Naive thymus-derived CD4-positive, alpha-beta T cell (primary cell): ENCODE measurements around the gene PDS5A. TPM values are rescaled to one million over a fixed set of nuclear protein-coding genes. Genes with fewer than 3 reads are reported as not detected.

Experiments used
- ATAC-seq: fragments of 150-1000 bp; cut with Tn5 transposase; 2 replicates; pipeline ENCODE4 v1.10.0; 2021; ENCODE audit warnings: mild to moderate bottlenecking, moderate library complexity
- CTCF ChIA-PET: fragments of 350-600 bp; sonication (Branson Sonifier 250); formaldehyde crosslinking; loops from one replicate; lab custom pipeline; 2021; ENCODE audit warnings: antibody characterized with exemption; lab: Charles Lee
- POLR2A ChIA-PET: fragments of 350-600 bp; sonication (Branson Sonifier 250); formaldehyde crosslinking; loops from one replicate; lab custom pipeline; 2021; ENCODE audit warnings: antibody characterized with exemption, inconsistent platforms; lab: Charles Lee
- DNase-seq, 9 donors: peaks; one replicate each; pipeline versions ENCODE4 v3.0.0 to v3.0.0-alpha.2; 2020 to 2022; ENCODE audit warnings: mixed read lengths in 1 of 9
- H3K27ac ChIP-seq: one replicate; pipeline ENCODE4 v1.7.0; 2013; ENCODE audit warnings: mild to moderate bottlenecking, low read depth, low read length, moderate library complexity
- H3K27me3 ChIP-seq, 2 donors: one replicate each; pipeline ENCODE4 v1.7.0; 2013; ENCODE audit warnings: low read length in 2 of 2, mild to moderate bottlenecking in 2 of 2, moderate library complexity in 2 of 2; ENCODE audit not compliant: control insufficient read depth in 2 of 2, insufficient read depth in 2 of 2
- H3K36me3 ChIP-seq, 3 experiments: 1 replicate in 2 of 3; 2 replicates in 1 of 3; pipeline ENCODE4 v1.7.0; 2013; ENCODE audit warnings: low read length in 3 of 3, mild to moderate bottlenecking in 3 of 3, moderate library complexity in 1 of 3; ENCODE audit not compliant: insufficient read depth in 3 of 3, control insufficient read depth in 2 of 3
- H3K4me1 ChIP-seq, 2 donors: one replicate each; pipeline ENCODE4 v1.7.0; 2013; ENCODE audit warnings: low read length in 2 of 2, mild to moderate bottlenecking in 2 of 2, moderate library complexity in 1 of 2; ENCODE audit not compliant: control insufficient read depth in 2 of 2, insufficient read depth in 2 of 2
- H3K4me3 ChIP-seq: 2 replicates; pipeline ENCODE4 v1.7.0; 2013; ENCODE audit warnings: mild to moderate bottlenecking, low read length
- H3K9me3 ChIP-seq, 3 experiments: 1 replicate in 2 of 3; 2 replicates in 1 of 3; pipeline ENCODE4 v1.7.0; 2013; ENCODE audit warnings: low read length in 3 of 3; ENCODE audit not compliant: control insufficient read depth in 2 of 3
- H3K27ac Mint-ChIP-seq, 9 donors: one replicate each; pipeline ENCODE4 v1.8.0; 2020 to 2022; ENCODE audit warnings: mixed read lengths in 9 of 9, mild to moderate bottlenecking in 8 of 9, moderate library complexity in 5 of 9, inconsistent platforms in 2 of 9
- H3K27me3 Mint-ChIP-seq, 5 donors: one replicate each; pipeline ENCODE4 v1.8.0; 2021 to 2022; ENCODE audit warnings: mixed read lengths in 5 of 5, mild to moderate bottlenecking in 1 of 5
- H3K36me3 Mint-ChIP-seq, 5 donors: one replicate each; pipeline ENCODE4 v1.8.0; 2020 to 2022; ENCODE audit warnings: mixed read lengths in 5 of 5, mild to moderate bottlenecking in 3 of 5, inconsistent platforms in 1 of 5
- H3K4me1 Mint-ChIP-seq, 7 donors: one replicate each; pipeline ENCODE4 v1.8.0; 2020 to 2022; ENCODE audit warnings: mixed read lengths in 7 of 7, mild to moderate bottlenecking in 3 of 7, inconsistent platforms in 1 of 7
- H3K4me3 Mint-ChIP-seq, 10 donors: one replicate each; pipeline ENCODE4 v1.8.0; 2020 to 2022; ENCODE audit warnings: mild to moderate bottlenecking in 10 of 10, mixed read lengths in 10 of 10, moderate library complexity in 6 of 10, inconsistent platforms in 2 of 10
- H3K9me3 Mint-ChIP-seq, 11 donors: one replicate each; pipeline ENCODE4 v1.8.0; 2020 to 2022; ENCODE audit warnings: mixed read lengths in 11 of 11, mild to moderate bottlenecking in 4 of 11, inconsistent platforms in 1 of 11, moderate library complexity in 1 of 11
- intact Hi-C, 2 donors: fragments of 100-400 bp; cut with micrococcal nuclease; formaldehyde crosslinking; loops; one replicate each; pipeline ENCODE4 v1.15.1; 2023
- polyA plus RNA-seq, 2 donors: library from polyadenylated mRNA; unstranded; fragments of 300-500 nt; fragmentation: Illumina TruSeq; gene quantifications; one replicate each; pipeline ENCODE4 v1.2.3, GENCODE V29; 2021
- total RNA-seq, 6 experiments: library from RNA in 5 of 6; stranded (reverse) in 5 of 6; gene quantifications; 1 replicate in 5 of 6; 2 replicates in 1 of 6; pipeline ENCODE4 v1.2.3 and lab custom pipeline; 2021 to 2026

The PDS5A gene
- total and polyA plus RNA-seq, 7 experiments from 2014 or later = 42.8 to 102 (median 96.2) TPM

DNA sequence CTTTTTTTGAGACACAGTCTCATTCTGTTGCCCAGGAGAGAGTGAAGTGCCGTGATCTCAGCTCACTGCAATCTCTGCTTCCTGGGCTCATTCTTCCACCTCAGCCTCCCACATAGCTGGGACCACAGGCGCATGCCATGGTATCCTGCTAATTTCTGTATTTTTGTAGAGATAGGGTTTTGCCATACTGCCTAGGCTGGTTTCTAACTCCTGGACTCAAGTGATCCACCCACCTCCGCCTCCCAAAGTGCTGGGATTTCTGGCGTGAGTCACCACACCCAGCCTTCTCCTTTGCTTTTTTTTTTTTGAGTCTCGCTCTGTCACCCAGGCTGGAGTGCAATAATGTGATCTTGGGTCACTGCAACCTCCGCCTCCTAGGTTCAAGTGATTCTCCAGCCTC is 94.1 kb downstream of the PDS5A start:
- Mint-ChIP-seq H3K4me3 (no peak overlapping the region), H3K27ac (peak overlapping the region in 2 of 9 donors; percentile 34 to 78), H3K36me3 (peaks cover 23 to 66% (median 44%) of the 10 kb centered on the region in 5 donors), H3K27me3 (no peaks in the 10 kb centered on the region), H3K4me1 (peaks cover 5 to 14% (median 8%) of the 10 kb centered on the region in 7 donors), H3K9me3 (peaks cover 0 to 2% (median 0%) of the 10 kb centered on the region in 11 donors)
- no peaks in the 10 kb centered on the region for H3K9me3 ChIP-seq
- no peak overlapping the region for H3K4me3 ChIP-seq
- no peaks in the 10 kb centered on the region for H3K4me1 ChIP-seq
- intact Hi-C loops = no loop called here
- no peak for ATAC-seq
- H3K27ac ChIP-seq = no peak overlapping the region
- H3K36me3 ChIP-seq = peaks cover 5 to 60% (median 10%) of the 10 kb centered on the region in 3 experiments
- ChIA-PET POLR2A (no interaction called here), CTCF (no interaction called here)
- H3K27me3 ChIP-seq = no peaks in the 10 kb centered on the region
- DNase-seq = no peak

DNA sequence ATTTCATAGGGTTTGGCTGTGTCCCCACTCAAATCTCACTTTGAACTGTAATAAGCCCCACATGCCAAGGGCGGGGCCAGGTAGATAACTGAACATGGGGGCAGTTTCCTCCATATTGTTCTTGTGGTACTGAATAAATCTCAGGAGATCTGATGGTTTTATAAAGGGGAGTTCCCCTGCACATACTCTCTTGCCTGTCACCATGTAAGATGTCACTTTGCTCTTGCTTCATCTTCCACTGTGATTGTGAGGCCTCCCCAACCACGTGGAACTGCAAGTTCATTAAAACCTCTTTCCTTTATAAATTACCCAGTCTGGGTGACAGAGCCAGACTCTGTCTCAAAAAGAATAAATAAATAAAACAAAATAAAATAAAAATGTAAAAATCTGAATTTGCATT is 95.9 kb downstream of the PDS5A start:
- POLR2A ChIA-PET = no interaction called here
- Mint-ChIP-seq H3K4me3 (no peak overlapping the region), H3K36me3 (peaks cover 13 to 51% (median 30%) of the 10 kb centered on the region in 5 donors), H3K27ac (peak overlapping the region in 7 of 9 donors; percentile 9 to 69 (median 49)), H3K9me3 (no peaks in the 10 kb centered on the region), H3K4me1 (peaks cover 5 to 15% (median 8%) of the 10 kb centered on the region in 7 donors), H3K27me3 (no peaks in the 10 kb centered on the region)
- Histone ChIP-seq H3K27ac (no peak overlapping the region), H3K36me3 (peaks cover 7 to 53% (median 12%) of the 10 kb centered on the region in 3 experiments), H3K4me3 (no peak overlapping the region), H3K27me3 (no peaks in the 10 kb centered on the region), H3K4me1 (no peaks in the 10 kb centered on the region), H3K9me3 (no peaks in the 10 kb centered on the region)
- CTCF ChIA-PET = no interaction called here
- intact Hi-C loops = no loop called here
- ATAC-seq = no peak
- no peak for DNase-seq

DNA sequence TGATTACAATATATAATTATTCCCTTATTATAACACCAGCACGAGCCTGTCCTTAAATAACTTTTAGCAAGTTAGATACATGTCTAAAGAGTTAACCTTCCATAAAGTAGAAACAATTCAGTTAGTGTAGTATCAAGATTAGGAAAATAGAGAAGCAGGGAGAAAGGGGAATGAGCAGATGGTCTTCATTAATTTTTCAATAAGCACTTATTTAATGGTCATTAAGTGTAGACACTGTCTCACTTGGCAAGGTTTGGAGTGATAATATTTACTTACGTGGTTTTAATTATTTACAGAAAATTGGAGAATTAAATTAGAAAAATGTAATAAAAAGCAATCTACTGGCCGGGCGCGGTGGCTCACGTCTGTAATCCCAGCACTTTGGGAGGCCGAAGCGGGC is 99.7 kb downstream of the PDS5A start:
- no peak for ATAC-seq
- Mint-ChIP-seq H3K36me3 (peaks cover 8 to 43% (median 26%) of the 10 kb centered on the region in 5 donors), H3K4me1 (peaks cover 13 to 36% (median 25%) of the 10 kb centered on the region in 7 donors), H3K27me3 (no peaks in the 10 kb centered on the region), H3K9me3 (no peaks in the 10 kb centered on the region), H3K4me3 (no peak overlapping the region), H3K27ac (no peak overlapping the region)
- ChIA-PET CTCF (no interaction called here), POLR2A (no interaction called here)
- Histone ChIP-seq H3K9me3 (no peaks in the 10 kb centered on the region), H3K36me3 (peaks cover 8 to 46% (median 10%) of the 10 kb centered on the region in 3 experiments), H3K4me3 (no peak overlapping the region), H3K27me3 (no peaks in the 10 kb centered on the region), H3K27ac (no peak overlapping the region), H3K4me1 (no peaks in the 10 kb centered on the region)
- no peak for DNase-seq
- intact Hi-C loops = loop anchor here (5.0 to 10.0 kb wide), 3 partner anchors 97 to 183 kb away; partner anchors contain the start of genes PDS5A (in 2 of the 2) and UBE2K (in 1 of the 2)

DNA sequence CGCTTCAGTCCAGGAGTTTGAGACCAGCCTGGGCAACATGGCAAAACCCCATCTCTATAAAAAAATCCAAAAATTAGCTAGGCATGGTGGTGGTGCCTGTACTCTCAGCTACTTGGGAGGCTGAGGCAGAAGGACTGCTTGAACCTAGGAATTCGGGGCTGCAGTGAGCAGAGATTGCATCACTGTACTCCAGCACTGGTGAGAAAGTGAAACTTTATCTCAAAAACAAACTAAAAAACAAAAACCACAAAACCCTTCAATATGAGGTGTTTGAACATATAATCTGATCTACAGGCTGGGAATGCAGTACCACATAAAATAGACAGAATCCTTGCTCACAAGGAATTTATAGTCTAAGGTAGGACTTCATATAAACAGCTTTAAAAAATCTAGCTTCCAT is 103.9 kb downstream of the PDS5A start:
- no peak for ATAC-seq
- POLR2A ChIA-PET = interaction anchor here (0.7 kb wide), 1 partner anchor 131 kb away, joined by 3 read pairs; no protein-coding TSS in a partner anchor
- H3K4me3 Mint-ChIP-seq = peak overlapping the region in 3 of 10 donors; percentile 2 to 46 (median 14)

DNA sequence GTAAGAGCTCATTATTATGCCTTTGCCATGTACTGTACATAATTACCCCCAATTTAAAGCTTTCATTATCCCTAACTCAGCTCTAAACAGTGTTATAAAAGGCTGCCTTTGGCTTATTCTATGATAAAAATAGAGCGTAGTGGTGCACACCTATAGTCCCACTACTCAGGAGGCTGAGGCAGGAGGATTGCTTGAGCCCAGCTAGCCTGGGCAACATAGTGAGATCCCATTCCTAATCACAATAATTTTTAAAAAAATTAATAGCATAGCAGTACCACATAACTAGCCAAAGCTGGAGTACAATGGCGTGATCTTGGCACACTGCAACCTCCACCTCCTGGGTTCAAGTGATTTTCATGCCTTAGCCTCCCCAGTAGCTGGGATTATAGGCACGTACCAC is 112.4 kb downstream of the PDS5A start:
- peaks cover 0 to 7% (median 0%) of the 10 kb centered on the region in 7 donors for H3K4me1 Mint-ChIP-seq
- H3K9me3 ChIP-seq = no peaks in the 10 kb centered on the region
- H3K4me3 Mint-ChIP-seq = no peak overlapping the region
- POLR2A ChIA-PET = no interaction called here
- no peaks in the 10 kb centered on the region for H3K4me1 ChIP-seq
- H3K27me3 ChIP-seq = no peaks in the 10 kb centered on the region
- intact Hi-C loops = no loop called here
- peaks cover 2 to 28% (median 18%) of the 10 kb centered on the region in 5 donors for H3K36me3 Mint-ChIP-seq
- no peak overlapping the region for H3K27ac ChIP-seq
- ATAC-seq (no peak), DNase-seq (no peak)
- H3K27ac Mint-ChIP-seq = no peak overlapping the region
- H3K36me3 ChIP-seq = peaks cover 0 to 42% (median 17%) of the 10 kb centered on the region in 3 experiments
- H3K9me3 Mint-ChIP-seq = no peaks in the 10 kb centered on the region
- CTCF ChIA-PET = interaction anchor here (0.5 to 0.7 kb wide), 3 partner anchors 14 to 189 kb away, joined by 3 to 5 read pairs (median 3); no protein-coding TSS in a partner anchor
- no peak overlapping the region for H3K4me3 ChIP-seq
- H3K27me3 Mint-ChIP-seq = no peaks in the 10 kb centered on the region

More for the DNA sequence above, 103.9 kb downstream of the PDS5A start:
- Histone ChIP-seq H3K9me3 (no peaks in the 10 kb centered on the region), H3K27me3 (no peaks in the 10 kb centered on the region), H3K36me3 (peaks cover 8 to 29% (median 9%) of the 10 kb centered on the region in 3 experiments), H3K27ac (no peak overlapping the region), H3K4me3 (no peak overlapping the region), H3K4me1 (no peaks in the 10 kb centered on the region)
- Mint-ChIP-seq H3K27me3 (no peaks in the 10 kb centered on the region), H3K36me3 (peaks cover under 1 to 36% (median 24%) of the 10 kb centered on the region in 5 donors), H3K9me3 (no peaks in the 10 kb centered on the region), H3K4me1 (peaks cover 9 to 31% (median 20%) of the 10 kb centered on the region in 7 donors), H3K27ac (peak overlapping the region in 8 of 9 donors; percentile 49 to 74 (median 64))
- intact Hi-C loops = loop anchor here (10.0 kb wide), 2 partner anchors 101 to 179 kb away; partner anchors contain the start of genes PDS5A (in 1 of the 2) and UBE2K (in 1 of the 2)
- DNase-seq = no peak
- CTCF ChIA-PET = interaction anchor here (1.0 kb wide), 1 partner anchor 105 kb away, joined by 4 read pairs; the partner anchor contains the start of gene PDS5A

DNA sequence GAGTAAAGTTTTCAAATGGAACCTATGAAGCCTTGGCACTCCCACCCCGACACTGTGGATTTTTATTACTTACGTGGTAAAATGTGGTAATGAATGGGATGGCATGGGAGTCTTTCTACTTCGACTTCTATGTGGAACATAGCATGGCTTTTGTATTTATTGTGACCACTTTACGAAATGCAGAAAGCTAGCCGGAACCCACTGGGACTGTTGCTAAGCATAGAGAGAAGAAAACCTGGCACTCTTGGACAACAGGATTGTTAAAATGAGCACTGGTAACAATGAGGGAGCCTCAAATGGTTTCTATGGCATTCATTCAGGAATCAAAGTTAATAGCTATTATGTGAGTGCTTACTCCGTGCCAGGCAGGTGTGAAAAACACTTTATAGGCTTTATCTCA is 113.3 kb downstream of the PDS5A start:
- no peaks in the 10 kb centered on the region for H3K4me1 ChIP-seq
- peaks cover 0 to 4% (median 0%) of the 10 kb centered on the region in 7 donors for H3K4me1 Mint-ChIP-seq
- peak overlapping the region in 2 of 9 donors; percentile 28 to 81 for H3K27ac Mint-ChIP-seq
- DNase-seq (no peak), ATAC-seq (no peak)
- H3K27me3 Mint-ChIP-seq = no peaks in the 10 kb centered on the region
- no peak overlapping the region for H3K4me3 Mint-ChIP-seq
- POLR2A ChIA-PET = interaction anchor here (0.8 kb wide), 1 partner anchor 111 kb away, joined by 3 read pairs; no protein-coding TSS in a partner anchor
- H3K9me3 Mint-ChIP-seq = no peaks in the 10 kb centered on the region
- peaks cover 5 to 35% (median 23%) of the 10 kb centered on the region in 5 donors for H3K36me3 Mint-ChIP-seq
- H3K27me3 ChIP-seq = no peaks in the 10 kb centered on the region
- H3K4me3 ChIP-seq = no peak overlapping the region
- intact Hi-C loops = no loop called here
- CTCF ChIA-PET = no interaction called here
- H3K27ac ChIP-seq = no peak overlapping the region
- H3K36me3 ChIP-seq = peaks cover 0 to 51% (median 17%) of the 10 kb centered on the region in 3 experiments
- H3K9me3 ChIP-seq = no peaks in the 10 kb centered on the region
